Keratinocyte (primary cell): Measurements from ENCODE around the gene VPS13A.

Experiments used
- CTCF ChIP-seq, 3 experiments: IDR thresholded peaks in 1 of 3; conservative IDR thresholded peaks in 1 of 3; optimal IDR thresholded peaks in 1 of 3; 2 replicates in 2 of 3; 3 replicates in 1 of 3; pipeline versions ENCODE3 to v1.5.1; 2011; ENCODE audit warnings: low read length in 3 of 3, mild to moderate bottlenecking in 3 of 3, moderate library complexity in 2 of 3, control low read depth in 1 of 3, inconsistent platforms in 1 of 3; ENCODE audit not compliant: insufficient read depth in 2 of 3; ENCODE audit errors: extremely low read depth in 1 of 3
- EZH2 ChIP-seq: IDR thresholded peaks from one replicate; pipeline ENCODE4 v1.6.1; 2012; ENCODE audit warnings: inconsistent platforms, mild to moderate bottlenecking, low read length, moderate library complexity

GRCh38 chr9:77210116-77210515 lies 32.8 kb downstream of the VPS13A start:
- no peak for TF ChIP-seq CTCF (optimal IDR thresholded peaks at IDR 0.05 in 1 of 3, IDR thresholded peaks at IDR 0.05 in 1 of 3, conservative IDR thresholded peaks at IDR 0.05 in 1 of 3; ENCODE audit: extremely low read depth in 1 of 3, insufficient read depth in 2 of 3, low read length in 3 of 3)
- no peak for TF ChIP-seq EZH2
